Activated CD8-positive, alpha-beta memory T cell treated with anti-CD3 and anti-CD28 coated beads for 1 hour (primary cell): ENCODE data around the gene NAV2.
"Not testable (repeated sequence)": the region's sequence is repeated elsewhere in the genome, so short reads cannot be mapped to it uniquely, and the experiment has no call there.

Experiments used
- DNase-seq, 2 donors: peaks; one replicate each; pipeline ENCODE4 v3.0.0-alpha.2; 2020; ENCODE audit warnings: low read depth in 1 of 2; ENCODE audit errors: extremely low read depth in 1 of 2

Gene NAV2

GRCh38 chr11:19917069-19917468 lies 204.4 kb downstream of the NAV2 start:
- DNase-seq, result no peak

GRCh38 chr11:19918302-19919049 lies 205.8 kb downstream of the NAV2 start:
- DNase-seq, result no peak

GRCh38 chr11:19919050-19919561 lies 206.5 kb downstream of the NAV2 start:
- DNase-seq, result no peak

GRCh38 chr11:19920982-19921381 lies 208.3 kb downstream of the NAV2 start:
- no peak for DNase-seq

GRCh38 chr11:19921976-19922688 lies 209.5 kb downstream of the NAV2 start:
- DNase-seq, result no peak

- no peak for DNase-seq
These were observed 210.0 kb downstream of the NAV2 start for GRCh38 chr11:19922689-19923035.

- DNase-seq, result no peak
These were observed 211.0 kb downstream of the NAV2 start for GRCh38 chr11:19923626-19924025.

- no peak for DNase-seq
These were observed 211.7 kb downstream of the NAV2 start for GRCh38 chr11:19924311-19924710.

GRCh38 chr11:19924716-19925115 lies 212.1 kb downstream of the NAV2 start:
- DNase-seq, result no peak

GRCh38 chr11:19927403-19927802 lies 214.8 kb downstream of the NAV2 start:
- not testable (repeated sequence) for DNase-seq

GRCh38 chr11:19929147-19929546 lies 216.5 kb downstream of the NAV2 start:
- DNase-seq, result no peak

- DNase-seq, result no peak
These were observed 217.0 kb downstream of the NAV2 start for GRCh38 chr11:19929655-19930054.

GRCh38 chr11:19931141-19931770 lies 218.6 kb downstream of the NAV2 start:
- no peak for DNase-seq

GRCh38 chr11:19931771-19932369 lies 219.2 kb downstream of the NAV2 start:
- no peak for DNase-seq

- DNase-seq, result no peak
These were observed 220.6 kb downstream of the NAV2 start for GRCh38 chr11:19933132-19933735.

- no peak for DNase-seq
These were observed 221.3 kb downstream of the NAV2 start for GRCh38 chr11:19933801-19934488.

- DNase-seq, result no peak
These were observed 222.2 kb downstream of the NAV2 start for GRCh38 chr11:19934828-19935259.

GRCh38 chr11:19935507-19935906 lies 222.9 kb downstream of the NAV2 start:
- DNase-seq, result no peak

GRCh38 chr11:19936461-19936860 lies 223.8 kb downstream of the NAV2 start:
- no peak for DNase-seq

- DNase-seq, result no peak
These were observed 225.7 kb downstream of the NAV2 start for GRCh38 chr11:19938169-19938856.
